ENCODE results near the gene SERINC5.

GRCh38 chr5:80143491-80143890 is 112.4 kb downstream of the SERINC5 start:
- no peak for TF ChIP-seq CTCF (conservative IDR thresholded peaks at IDR 0.05; ENCODE audit: low read depth, low read length)
- TF ChIP-seq EZH2phosphoT487 (IDR thresholded peaks at IDR 0.05; ENCODE audit: borderline replicate concordance, low read length): no peak
